Activated CD8-positive, alpha-beta memory T cell treated with anti-CD3 and anti-CD28 coated beads for 24 hours (primary cell): ENCODE data around the gene GOLGA8M.
"Not testable (repeated sequence)": the region's sequence is repeated elsewhere in the genome, so short reads cannot be mapped to it uniquely, and the experiment has no call there.

Source experiments
- DNase-seq: peaks from one replicate; pipeline ENCODE4 v3.0.0-alpha.2; 2020

The GOLGA8M gene

GRCh38 chr15:28655329-28656017 lies 56.7 kb downstream of the GOLGA8M start:
- DNase-seq = not testable (repeated sequence)

- not testable (repeated sequence) for DNase-seq
These were observed 58.0 kb downstream of the GOLGA8M start for GRCh38 chr15:28654194-28654593.

- not testable (repeated sequence) for DNase-seq
These were observed 59.7 kb downstream of the GOLGA8M start for GRCh38 chr15:28652538-28652937.
